Uterus (tissue), 4 donors: ENCODE measurements around the gene CUL5. TPM values are rescaled to one million over a fixed set of nuclear protein-coding genes. Genes with fewer than 3 reads are reported as not detected.

ENCODE experiments used
- DNase-seq, 2 donors: peaks; one replicate each; pipeline ENCODE4 v3.0.0-alpha.2; 2019 to 2020
- H3K27ac ChIP-seq, 2 donors: fragments of 200-600 bp; sonication (generic); 1 replicate in 1 of 2; 2 replicates in 1 of 2; pipeline ENCODE4 v1.5.1; 2016 to 2018
- H3K27me3 ChIP-seq, 2 donors: fragments of 200-600 bp; sonication (generic); one replicate each; pipeline ENCODE4 v1.5.1; 2018 to 2019; ENCODE audit warnings: control low read depth in 1 of 2
- H3K36me3 ChIP-seq, 2 donors: fragments of 200-600 bp; sonication (generic); one replicate each; pipeline ENCODE4 v1.5.1; 2019; ENCODE audit warnings: control low read depth in 1 of 2
- H3K4me1 ChIP-seq, 2 donors: fragments of 200-600 bp; sonication (generic); one replicate each; pipeline ENCODE4 v1.5.1; 2018 to 2019; ENCODE audit warnings: control low read depth in 1 of 2
- H3K4me3 ChIP-seq, 2 donors: fragments of 200-600 bp; sonication (generic); 1 replicate in 1 of 2; 2 replicates in 1 of 2; pipeline ENCODE4 v1.5.1; 2018 to 2019; ENCODE audit warnings: mild to moderate bottlenecking in 1 of 2
- H3K9me3 ChIP-seq, 2 donors: fragments of 200-600 bp; sonication (generic); one replicate each; pipeline ENCODE4 v1.5.1; 2019; ENCODE audit warnings: control low read depth in 1 of 2
- POLR2A ChIP-seq, 2 donors: fragments of 450-650 bp; IDR thresholded peaks; one replicate each; pipeline ENCODE4 v1.6.1; 2016; ENCODE audit warnings: antibody characterized with exemption in 2 of 2, mild to moderate bottlenecking in 1 of 2, moderate library complexity in 1 of 2
- intact Hi-C: fragments of 100-400 bp; cut with DNase I; formaldehyde crosslinking; loops from one replicate; pipeline ENCODE4 v1.15.1; 2023; ENCODE audit warnings: low total_unique reads
- total RNA-seq, 4 donors: library from RNA; depleted of rRNA in 3 of 4; stranded (reverse); fragments of >200 nt in 3 of 4; gene quantifications; one replicate each; pipeline versions ENCODE4 v1.1.0 to v1.2.4, GENCODE V29; 2014 to 2023
- TF ChIP-seq, protein P1 (sequence below), 4 experiments: fragments of 200-600 bp in 2 of 4; fragments of 450-650 bp in 2 of 4; sonication (generic) in 2 of 4; IDR thresholded peaks; one replicate each; pipeline ENCODE4 v1.5.1; 2016 to 2019; ENCODE audit warnings: antibody characterized with exemption in 4 of 4, mild to moderate bottlenecking in 2 of 4, moderate library complexity in 1 of 4
- donor health status: DM: yes; HTN: yes; CAD: no.

CUL5 gene
- total RNA-seq, 4 donors from 2014 or later = 29.5 to 79.8 (median 40.9) TPM

DNA sequence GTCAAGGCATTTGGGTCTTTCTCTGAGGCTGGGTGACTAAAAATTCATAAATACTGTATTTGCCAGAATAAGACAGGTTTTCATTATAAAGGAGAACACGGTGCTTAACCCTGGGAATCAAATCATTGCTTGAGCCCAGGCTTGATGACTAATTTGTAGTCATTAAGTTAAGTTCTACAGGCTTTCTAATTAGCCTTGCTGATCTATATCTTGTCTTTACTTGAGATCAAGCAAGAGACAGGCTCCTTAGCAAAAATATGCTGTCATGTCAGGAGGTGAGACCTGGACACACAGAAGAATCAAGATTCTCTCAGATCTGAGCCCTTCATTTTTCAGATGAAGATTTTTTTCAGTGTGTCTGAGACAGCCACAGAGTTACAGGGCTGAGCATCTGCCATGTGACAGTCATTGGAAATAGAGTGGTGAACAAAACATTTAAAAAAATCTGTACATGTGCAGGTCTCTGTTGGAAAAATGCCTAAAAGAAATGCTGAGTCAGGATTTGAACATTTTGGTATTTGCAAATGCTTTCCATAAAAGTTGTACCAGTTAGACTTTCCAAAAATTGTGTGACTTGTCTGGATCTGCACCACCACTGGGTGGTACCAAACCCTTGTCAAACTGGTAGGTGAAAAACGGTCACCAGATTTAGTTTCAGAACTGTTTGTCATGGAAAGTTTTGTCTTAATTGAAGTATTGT, 127.3 kb downstream of the CUL5 start:
- Histone ChIP-seq H3K4me3 (no peak overlapping the region), H3K9me3 (no peaks in the 10 kb centered on the region), H3K27ac (no peak overlapping the region), H3K27me3 (no peaks in the 10 kb centered on the region), H3K36me3 (no peaks in the 10 kb centered on the region), H3K4me1 (no peaks in the 10 kb centered on the region)
- intact Hi-C loops = no loop called here
- DNase-seq = no peak
- TF ChIP-seq, protein P1, sequence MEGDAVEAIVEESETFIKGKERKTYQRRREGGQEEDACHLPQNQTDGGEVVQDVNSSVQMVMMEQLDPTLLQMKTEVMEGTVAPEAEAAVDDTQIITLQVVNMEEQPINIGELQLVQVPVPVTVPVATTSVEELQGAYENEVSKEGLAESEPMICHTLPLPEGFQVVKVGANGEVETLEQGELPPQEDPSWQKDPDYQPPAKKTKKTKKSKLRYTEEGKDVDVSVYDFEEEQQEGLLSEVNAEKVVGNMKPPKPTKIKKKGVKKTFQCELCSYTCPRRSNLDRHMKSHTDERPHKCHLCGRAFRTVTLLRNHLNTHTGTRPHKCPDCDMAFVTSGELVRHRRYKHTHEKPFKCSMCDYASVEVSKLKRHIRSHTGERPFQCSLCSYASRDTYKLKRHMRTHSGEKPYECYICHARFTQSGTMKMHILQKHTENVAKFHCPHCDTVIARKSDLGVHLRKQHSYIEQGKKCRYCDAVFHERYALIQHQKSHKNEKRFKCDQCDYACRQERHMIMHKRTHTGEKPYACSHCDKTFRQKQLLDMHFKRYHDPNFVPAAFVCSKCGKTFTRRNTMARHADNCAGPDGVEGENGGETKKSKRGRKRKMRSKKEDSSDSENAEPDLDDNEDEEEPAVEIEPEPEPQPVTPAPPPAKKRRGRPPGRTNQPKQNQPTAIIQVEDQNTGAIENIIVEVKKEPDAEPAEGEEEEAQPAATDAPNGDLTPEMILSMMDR (IDR thresholded peaks at IDR 0.05) = no peak
- no peak for TF ChIP-seq POLR2A (IDR thresholded peaks at IDR 0.05)

- no peaks in the 10 kb centered on the region for H3K9me3 ChIP-seq
- no peaks in the 10 kb centered on the region for H3K36me3 ChIP-seq
- H3K4me3 ChIP-seq = no peak overlapping the region
- no peaks in the 10 kb centered on the region for H3K4me1 ChIP-seq
- TF ChIP-seq, protein P1 (IDR thresholded peaks at IDR 0.05) = no peak
- TF ChIP-seq POLR2A (IDR thresholded peaks at IDR 0.05) = no peak
- intact Hi-C loops = no loop called here
- no peak overlapping the region for H3K27ac ChIP-seq
- H3K27me3 ChIP-seq = no peaks in the 10 kb centered on the region
- no peak for DNase-seq
Observed at GRCh38 chr11:108137212-108137611, 128.5 kb downstream of the CUL5 start.

GRCh38 chr11:108142304-108142703, 133.6 kb downstream of the CUL5 start:
- Histone ChIP-seq H3K4me3 (no peak overlapping the region), H3K27me3 (no peaks in the 10 kb centered on the region)
- no peak for DNase-seq

GRCh38 chr11:108144615-108145014, 135.9 kb downstream of the CUL5 start:
- TF ChIP-seq, protein P1 (IDR thresholded peaks at IDR 0.05) = no peak
- no peak for TF ChIP-seq POLR2A (IDR thresholded peaks at IDR 0.05)
- H3K36me3 ChIP-seq = no peaks in the 10 kb centered on the region
- no peaks in the 10 kb centered on the region for H3K4me1 ChIP-seq
- no peak for DNase-seq
- H3K4me3 ChIP-seq = no peak overlapping the region
- H3K27ac ChIP-seq = no peak overlapping the region
- H3K9me3 ChIP-seq = no peaks in the 10 kb centered on the region
- intact Hi-C loops = no loop called here
- no peaks in the 10 kb centered on the region for H3K27me3 ChIP-seq

More at GRCh38 chr11:108142304-108142703, 133.6 kb downstream of the CUL5 start:
- Histone ChIP-seq H3K36me3 (no peaks in the 10 kb centered on the region), H3K9me3 (no peaks in the 10 kb centered on the region), H3K27ac (no peak overlapping the region), H3K4me1 (no peaks in the 10 kb centered on the region)
- TF ChIP-seq, protein P1 (IDR thresholded peaks at IDR 0.05) = no peak
- TF ChIP-seq POLR2A (IDR thresholded peaks at IDR 0.05) = no peak
- intact Hi-C loops = no loop called here

DNA sequence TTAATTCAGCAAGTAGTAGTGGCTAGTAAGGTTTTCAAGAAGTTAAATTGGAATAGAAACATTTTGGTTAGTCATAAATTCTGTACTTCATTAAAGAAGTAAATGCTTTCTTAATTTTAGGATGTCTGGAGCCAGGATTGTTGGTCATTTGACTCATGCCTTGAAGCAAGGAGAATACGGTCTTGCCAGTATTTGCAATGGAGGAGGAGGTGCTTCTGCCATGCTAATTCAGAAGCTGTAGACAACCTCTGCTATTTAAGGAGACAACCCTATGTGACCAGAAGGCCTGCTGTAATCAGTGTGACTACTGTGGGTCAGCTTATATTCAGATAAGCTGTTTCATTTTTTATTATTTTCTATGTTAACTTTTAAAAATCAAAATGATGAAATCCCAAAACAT, 138.5 kb downstream of the CUL5 start:
- TF ChIP-seq POLR2A (IDR thresholded peaks at IDR 0.05) = no peak
- TF ChIP-seq, protein P1 (IDR thresholded peaks at IDR 0.05) = no peak
- Histone ChIP-seq H3K4me1 (no peaks in the 10 kb centered on the region), H3K36me3 (no peaks in the 10 kb centered on the region), H3K27ac (no peak overlapping the region), H3K9me3 (no peaks in the 10 kb centered on the region), H3K4me3 (no peak overlapping the region), H3K27me3 (no peaks in the 10 kb centered on the region)
- intact Hi-C loops = no loop called here
- DNase-seq = no peak
